ENCODE measurements around the gene CRLF3.
"Not testable (repeated sequence)": the region's sequence is repeated elsewhere in the genome, so short reads cannot be mapped to it uniquely, and the experiment has no call there.

Gene CRLF3

DNA sequence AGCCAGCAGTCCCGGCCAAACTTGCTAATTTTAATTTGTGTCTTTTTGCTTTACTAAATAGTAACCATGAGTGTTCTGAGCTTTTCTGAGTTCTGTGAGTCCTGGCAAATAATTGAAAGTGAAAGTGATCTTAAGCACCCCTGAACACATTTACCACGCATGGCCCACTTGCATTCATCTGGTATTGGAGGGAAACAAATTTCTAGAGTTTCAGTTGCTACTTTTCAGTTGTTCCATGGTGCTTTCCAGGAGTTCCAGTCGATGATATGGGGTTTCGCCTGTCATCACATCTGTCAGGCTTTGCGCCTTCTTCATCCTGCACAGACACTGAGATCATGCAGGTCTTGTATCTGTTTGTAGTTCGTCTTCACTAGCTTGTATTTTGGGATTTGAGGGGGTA, 44.1 kb downstream of the CRLF3 start:
- peak; percentile 37 for DNase-seq (ENCODE audit: low spot score)
- in situ Hi-C loops (cut with MboI; ENCODE audit: low sequenced_read_pairs, unreplicated experiment) = no loop called here
- TF ChIP-seq, protein P1, sequence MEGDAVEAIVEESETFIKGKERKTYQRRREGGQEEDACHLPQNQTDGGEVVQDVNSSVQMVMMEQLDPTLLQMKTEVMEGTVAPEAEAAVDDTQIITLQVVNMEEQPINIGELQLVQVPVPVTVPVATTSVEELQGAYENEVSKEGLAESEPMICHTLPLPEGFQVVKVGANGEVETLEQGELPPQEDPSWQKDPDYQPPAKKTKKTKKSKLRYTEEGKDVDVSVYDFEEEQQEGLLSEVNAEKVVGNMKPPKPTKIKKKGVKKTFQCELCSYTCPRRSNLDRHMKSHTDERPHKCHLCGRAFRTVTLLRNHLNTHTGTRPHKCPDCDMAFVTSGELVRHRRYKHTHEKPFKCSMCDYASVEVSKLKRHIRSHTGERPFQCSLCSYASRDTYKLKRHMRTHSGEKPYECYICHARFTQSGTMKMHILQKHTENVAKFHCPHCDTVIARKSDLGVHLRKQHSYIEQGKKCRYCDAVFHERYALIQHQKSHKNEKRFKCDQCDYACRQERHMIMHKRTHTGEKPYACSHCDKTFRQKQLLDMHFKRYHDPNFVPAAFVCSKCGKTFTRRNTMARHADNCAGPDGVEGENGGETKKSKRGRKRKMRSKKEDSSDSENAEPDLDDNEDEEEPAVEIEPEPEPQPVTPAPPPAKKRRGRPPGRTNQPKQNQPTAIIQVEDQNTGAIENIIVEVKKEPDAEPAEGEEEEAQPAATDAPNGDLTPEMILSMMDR (IDR thresholded peaks at IDR 0.05; ENCODE audit: borderline replicate concordance, control extremely low read depth, extremely low read depth, insufficient read depth, missing control alignments) = no peak

DNA sequence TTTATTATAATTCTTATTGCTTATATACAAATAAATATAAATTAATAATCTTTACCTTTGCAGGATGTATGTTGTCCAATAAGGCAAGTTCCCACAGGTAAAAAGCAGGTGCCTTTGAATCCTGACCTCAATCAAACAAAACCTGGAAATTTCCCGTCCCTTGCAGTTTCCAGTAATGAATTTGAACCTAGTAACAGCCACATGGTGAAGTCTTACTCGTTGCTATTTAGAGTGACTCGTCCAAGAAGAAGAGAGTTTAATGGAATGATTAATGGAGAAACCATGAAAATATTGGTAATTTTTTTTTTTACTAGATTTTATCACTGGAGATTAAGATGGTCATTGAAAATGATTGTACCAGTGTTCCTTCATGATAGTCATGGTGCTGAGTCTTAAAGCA, 55.7 kb downstream of the CRLF3 start:
- in situ Hi-C loops (cut with MboI; ENCODE audit: low sequenced_read_pairs, unreplicated experiment) = not testable (repeated sequence)

DNA sequence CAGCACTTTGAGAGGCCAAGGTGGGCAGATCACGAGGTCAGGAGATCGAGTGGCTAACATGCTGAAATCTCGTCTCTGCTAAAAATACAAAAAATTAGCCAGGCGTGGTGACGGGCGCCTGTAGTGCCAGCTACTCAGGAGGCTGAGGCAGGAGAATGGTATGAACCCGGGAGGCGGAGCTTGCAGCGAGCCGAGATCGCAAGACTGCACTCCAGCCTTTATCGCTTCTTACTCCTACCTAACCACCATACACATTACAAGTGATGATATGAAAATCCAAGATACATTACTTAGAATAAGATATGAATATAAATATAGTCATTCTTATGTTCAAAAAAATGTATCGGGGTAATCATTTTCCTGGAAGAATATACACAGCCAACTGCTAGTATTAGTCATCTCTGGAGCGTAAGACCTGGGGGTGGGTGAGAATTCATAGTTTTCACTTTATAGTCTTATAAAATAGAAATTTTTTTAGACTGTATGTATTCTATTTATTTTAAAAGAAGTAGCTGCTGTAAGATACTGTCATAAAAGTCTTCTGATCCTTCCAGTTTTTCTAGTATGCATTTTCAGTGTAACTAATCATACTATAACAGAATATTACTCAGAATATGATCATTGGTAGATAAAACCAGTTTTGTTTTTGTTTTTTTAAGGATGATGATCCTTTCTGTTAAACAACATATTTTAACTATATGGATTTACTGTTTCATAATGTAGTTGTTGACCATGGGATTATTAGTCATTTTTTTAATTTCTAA, 56.7 kb downstream of the CRLF3 start:
- DNase-seq (ENCODE audit: low spot score); in situ Hi-C loops (cut with MboI; ENCODE audit: low sequenced_read_pairs, unreplicated experiment): not testable (repeated sequence)

More for the DNA sequence above, 55.7 kb downstream of the CRLF3 start:
- DNase-seq (ENCODE audit: low spot score) = not testable (repeated sequence)

DNA sequence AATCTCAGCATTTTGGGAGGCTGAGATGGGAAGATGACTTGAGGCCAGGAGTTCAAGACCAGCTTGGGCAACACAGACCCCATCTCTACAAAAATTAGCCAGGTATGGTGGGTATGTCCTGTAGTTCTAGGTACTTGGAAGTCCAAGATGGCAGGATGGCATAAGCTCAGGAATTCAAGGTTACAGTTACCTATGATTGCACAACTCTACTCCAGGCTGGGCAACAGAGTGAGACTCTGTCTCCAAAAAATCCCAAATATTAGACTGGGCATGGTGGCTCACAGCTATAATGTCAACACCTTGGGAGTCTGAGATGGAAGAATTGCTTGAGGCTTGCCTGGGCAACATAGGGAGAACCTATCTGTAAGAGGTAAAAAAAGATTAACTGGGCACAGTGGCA, 63.4 kb downstream of the CRLF3 start:
- in situ Hi-C loops (cut with MboI; ENCODE audit: low sequenced_read_pairs, unreplicated experiment) = no loop called here
- TF ChIP-seq, protein P1 (IDR thresholded peaks at IDR 0.05; ENCODE audit: borderline replicate concordance, control extremely low read depth, extremely low read depth, insufficient read depth, missing control alignments) = no peak
- no peak for DNase-seq (ENCODE audit: low spot score)

DNA sequence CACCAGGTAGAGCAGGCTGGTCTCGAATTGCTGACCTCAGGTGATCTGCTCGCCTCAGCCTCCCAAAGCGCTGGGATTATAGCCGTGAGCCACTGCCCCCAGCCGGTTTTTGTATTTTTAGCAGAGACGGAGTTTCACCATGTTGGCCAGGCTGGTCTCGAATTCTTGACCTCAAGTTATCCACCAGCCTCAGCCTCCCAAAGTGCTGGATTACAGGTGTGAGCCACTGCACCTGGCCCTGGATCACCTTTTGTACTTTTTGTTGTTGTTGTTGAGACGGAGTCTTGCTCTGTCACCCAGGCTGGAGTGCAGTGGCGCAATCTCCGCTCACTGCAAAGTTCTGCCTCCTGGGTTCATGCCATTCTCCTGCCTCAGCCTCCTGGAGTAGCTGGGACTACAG, 71.2 kb downstream of the CRLF3 start:
- DNase-seq (ENCODE audit: low spot score); in situ Hi-C loops (cut with MboI; ENCODE audit: low sequenced_read_pairs, unreplicated experiment): not testable (repeated sequence)

DNA sequence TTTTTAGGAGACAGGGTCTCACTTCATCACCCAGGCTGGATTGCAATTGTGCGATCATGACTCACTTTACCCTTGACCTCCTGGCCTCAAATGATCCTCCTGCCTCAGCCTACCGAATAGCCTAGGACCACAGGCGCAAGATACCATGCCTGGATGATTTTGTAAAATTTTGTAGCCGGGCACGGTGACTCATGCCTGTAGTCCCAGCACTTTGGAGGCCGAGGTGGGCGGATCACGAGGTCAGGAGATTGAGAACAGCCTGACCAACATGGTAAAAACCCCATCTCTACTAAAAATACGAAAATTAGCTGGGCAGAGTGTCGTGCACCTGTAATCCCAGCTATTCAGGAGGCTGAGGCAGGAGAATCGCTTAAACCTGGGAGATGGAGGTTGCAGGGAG, 73.5 kb downstream of the CRLF3 start:
- in situ Hi-C loops (cut with MboI; ENCODE audit: low sequenced_read_pairs, unreplicated experiment) = not testable (repeated sequence)

DNA sequence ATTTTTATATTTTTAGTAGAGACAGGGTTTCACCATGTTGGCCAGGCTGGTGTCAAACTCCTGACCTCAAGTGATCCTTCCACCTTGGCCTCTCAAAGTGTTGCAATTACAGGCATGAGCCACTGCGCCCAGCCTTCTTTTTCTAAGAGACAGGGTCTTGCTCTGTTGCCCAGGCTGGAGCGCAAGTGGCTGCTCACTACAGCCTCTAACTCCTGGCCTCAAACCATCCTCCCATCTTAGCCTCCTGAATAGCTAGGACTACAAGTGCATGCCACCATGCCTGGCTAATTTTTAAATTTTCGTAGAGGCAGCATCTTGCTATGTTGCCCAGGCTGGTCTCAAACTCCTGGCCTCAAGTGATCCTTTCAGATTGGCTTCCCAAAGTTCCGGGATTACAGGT, 76.9 kb downstream of the CRLF3 start:
- DNase-seq (ENCODE audit: low spot score); in situ Hi-C loops (cut with MboI; ENCODE audit: low sequenced_read_pairs, unreplicated experiment): not testable (repeated sequence)

More for the DNA sequence above, 73.5 kb downstream of the CRLF3 start:
- DNase-seq (ENCODE audit: low spot score) = not testable (repeated sequence)

DNA sequence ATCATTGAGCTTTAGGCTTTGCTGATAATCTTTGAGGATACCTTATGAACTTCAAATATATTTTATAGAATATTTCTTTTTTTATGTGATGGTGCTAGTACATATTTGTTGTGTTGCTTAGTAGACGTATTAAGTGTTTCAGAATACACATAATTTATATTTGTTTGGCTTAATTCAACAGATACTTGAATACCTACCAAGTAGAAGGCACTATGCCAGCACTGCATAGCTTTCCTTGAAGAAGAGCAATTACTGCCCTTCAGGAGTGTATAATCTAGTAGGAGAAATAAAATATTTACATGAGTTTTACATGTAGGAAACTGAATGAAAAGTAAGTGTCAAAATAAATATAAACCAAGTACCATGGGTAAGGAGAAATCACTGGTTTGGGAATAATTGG, 81.8 kb downstream of the CRLF3 start:
- in situ Hi-C loops (cut with MboI; ENCODE audit: low sequenced_read_pairs, unreplicated experiment) = not testable (repeated sequence)

DNA sequence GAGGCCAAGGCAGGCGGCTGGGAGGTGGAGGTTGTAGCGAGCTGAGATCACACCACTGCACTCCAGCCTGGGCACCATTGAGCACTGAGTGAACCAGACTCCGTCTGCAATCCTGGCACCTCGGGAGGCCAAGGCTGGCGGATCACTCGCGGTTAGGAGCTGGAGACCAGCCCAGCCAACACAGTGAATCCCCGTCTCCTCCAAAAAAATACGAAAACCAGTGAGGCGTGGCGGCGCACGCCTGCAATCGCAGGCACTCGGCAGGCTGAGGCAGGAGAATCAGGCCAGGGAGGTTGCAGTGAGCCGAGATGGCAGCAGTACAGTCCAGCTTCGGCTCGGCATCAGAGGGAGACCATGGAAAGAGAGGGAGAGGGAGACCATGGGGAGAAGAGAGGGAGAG, 88.1 kb downstream of the CRLF3 start:
- in situ Hi-C loops (cut with MboI; ENCODE audit: low sequenced_read_pairs, unreplicated experiment); DNase-seq (ENCODE audit: low spot score): not testable (repeated sequence)

More for the DNA sequence above, 81.8 kb downstream of the CRLF3 start:
- not testable (repeated sequence) for DNase-seq (ENCODE audit: low spot score)

DNA sequence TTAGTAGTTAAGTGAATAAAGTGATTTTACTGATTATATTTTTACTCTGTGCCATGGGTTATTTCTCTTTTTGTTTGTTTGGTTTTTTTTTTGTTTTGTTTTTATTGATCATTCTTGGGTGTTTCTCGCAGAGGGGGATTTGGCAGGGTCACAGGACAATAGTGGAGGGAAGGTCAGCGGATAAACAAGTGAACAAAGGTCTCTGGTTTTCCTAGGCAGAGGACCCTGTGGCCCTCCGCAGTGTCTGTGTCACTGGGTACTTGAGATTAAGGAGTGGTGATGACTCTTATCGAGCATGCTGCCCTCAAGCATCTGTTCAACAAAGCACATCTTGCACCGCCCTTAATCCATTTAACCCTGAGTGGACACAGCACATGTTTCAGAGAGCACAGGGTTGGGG, 88.8 kb downstream of the CRLF3 start:
- in situ Hi-C loops (cut with MboI; ENCODE audit: low sequenced_read_pairs, unreplicated experiment); DNase-seq (ENCODE audit: low spot score): not testable (repeated sequence)

DNA sequence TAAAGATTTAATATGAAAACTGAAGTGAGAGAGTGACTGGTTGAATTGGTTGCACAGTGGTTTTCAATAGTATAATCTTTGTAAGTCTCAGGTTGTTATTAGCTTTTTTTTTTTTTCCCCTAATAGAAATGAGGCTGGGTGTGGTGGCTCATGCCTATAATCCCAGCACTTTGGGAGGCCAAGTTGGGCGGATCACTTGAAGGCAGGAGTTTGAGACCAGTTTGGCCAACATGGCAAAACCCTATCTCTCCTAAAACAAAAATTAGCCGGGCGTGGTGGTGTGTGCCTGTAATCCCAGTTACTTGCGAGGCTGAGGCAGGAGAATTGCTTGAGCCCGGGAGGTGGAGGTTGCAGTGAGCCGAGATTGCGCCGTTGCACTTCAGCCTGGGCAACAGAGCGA, 89.3 kb downstream of the CRLF3 start:
- DNase-seq (ENCODE audit: low spot score); in situ Hi-C loops (cut with MboI; ENCODE audit: low sequenced_read_pairs, unreplicated experiment): not testable (repeated sequence)

DNA sequence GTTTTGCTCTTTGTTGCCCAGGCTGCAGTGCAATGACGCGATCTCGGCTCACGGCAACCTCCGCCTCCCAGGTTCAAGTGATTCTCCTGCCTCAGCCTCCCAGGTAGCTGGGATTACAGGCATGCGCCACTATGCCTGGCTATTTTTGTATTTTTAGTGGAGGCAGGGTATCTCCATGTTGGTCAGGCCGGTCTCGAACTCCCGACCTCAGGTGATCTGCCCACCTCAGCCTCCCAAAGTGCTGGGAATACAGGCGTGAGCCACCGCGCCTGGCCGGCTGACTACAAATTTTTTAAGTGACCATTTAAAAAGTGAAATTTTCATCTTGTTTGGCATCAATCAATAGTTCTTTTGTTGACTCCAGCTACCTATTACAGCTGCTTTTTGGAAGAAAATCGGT, 90.3 kb downstream of the CRLF3 start:
- in situ Hi-C loops (cut with MboI; ENCODE audit: low sequenced_read_pairs, unreplicated experiment); DNase-seq (ENCODE audit: low spot score): not testable (repeated sequence)

All from GM13976 (cell line).